Fibroblast of skin of back (primary cell): ENCODE measurements around the gene WNT2B.

Experiments
- DNase-seq: peaks from one replicate; pipeline ENCODE4 v3.0.0-alpha.2; 2013

Gene WNT2B

DNA sequence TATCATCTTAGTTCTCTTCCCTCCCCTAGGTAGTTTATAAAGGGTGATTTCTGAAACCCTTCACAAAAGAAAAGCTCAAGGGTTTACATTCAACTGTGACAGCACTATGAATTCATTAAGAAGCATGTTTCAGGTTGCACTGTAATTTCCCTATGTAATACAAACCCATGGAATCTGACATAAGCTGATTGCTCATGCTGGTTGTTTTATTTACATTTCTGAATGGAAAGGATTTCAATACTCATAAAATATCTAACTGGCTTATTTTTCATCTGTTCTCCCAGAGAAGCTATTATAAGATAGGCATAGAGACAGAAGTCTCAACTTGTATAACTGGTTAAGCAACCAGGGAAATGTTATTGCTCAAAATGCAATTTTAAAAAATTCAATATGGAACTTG, 20.5 kb downstream of the WNT2B start:
- peak; percentile 79 for DNase-seq

DNA sequence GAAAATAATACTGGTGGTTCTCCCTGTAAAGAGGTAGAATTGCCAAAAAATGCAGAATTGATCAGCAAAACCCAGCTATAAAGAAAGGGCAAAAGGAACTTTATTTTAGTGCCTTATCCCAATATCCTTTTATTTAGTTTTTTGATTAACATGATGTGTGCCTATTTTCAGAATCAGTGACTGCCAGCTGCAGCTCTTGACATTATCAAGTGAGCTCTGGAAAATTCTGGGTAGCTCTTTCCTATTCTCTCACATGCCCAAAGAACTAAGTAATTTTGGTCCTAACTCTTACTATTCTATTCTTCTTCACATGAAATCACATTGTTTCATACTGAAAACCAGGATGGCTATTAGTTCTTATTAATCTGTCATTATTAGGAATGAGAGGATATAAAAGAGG, 22.1 kb downstream of the WNT2B start:
- no peak for DNase-seq

DNA sequence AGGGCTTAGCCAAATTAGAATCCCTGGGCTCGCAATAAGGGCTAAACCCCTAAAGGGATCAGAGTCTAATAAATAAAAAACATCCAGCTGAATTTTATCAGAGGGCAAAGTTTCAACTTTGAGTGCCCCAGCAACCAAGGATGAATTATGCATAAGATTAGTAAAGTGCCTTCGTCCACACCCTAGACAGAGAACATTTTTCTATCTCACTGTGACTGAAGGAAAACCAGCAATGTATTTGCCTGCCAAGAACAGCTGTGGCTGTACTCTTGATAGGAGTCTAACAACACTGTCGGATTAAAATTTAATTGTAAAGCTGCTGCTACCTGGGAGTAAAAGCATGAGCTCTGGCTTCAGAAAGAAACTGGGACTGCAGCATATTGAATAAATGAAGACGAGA, 23.3 kb downstream of the WNT2B start:
- no peak for DNase-seq

DNA sequence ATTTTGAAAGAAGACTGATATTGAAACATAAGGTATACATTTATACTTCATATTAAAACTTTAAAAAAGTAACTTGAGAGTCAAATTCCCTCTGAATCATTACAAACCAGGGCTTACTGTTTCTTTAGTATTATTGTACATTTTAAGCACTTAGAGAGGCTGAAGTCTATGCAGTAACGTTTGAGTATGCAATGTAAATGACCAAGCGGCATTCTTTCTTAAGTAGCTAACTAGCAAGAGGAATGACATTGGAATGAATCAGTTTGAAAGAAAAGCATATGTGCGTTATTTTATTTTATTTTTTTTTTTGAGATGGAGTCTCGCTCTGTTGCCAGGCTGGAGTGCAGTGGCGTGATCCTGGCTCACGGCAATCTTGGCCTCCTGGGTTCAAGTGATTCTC, 24.3 kb downstream of the WNT2B start:
- DNase-seq, result peak; percentile 95

DNA sequence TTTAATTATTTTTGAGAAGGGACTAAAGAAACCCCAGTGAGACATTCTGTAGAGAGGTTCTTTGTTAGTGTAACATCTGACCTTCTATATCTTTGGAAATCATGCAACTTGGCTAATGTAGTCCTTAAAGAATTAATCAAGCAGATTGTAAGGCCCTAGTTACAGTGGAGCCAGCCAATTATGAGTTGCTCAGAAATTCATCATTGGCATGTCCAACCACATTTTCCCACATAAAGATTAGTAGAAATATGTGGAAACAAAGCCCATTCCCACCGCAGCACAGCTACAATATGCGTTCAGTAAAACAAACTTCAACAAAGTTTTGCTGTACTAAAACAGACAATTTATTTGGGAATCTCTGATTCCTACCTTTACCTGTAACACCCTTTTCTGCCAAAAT, 27.8 kb downstream of the WNT2B start:
- peak; percentile 67 for DNase-seq

DNA sequence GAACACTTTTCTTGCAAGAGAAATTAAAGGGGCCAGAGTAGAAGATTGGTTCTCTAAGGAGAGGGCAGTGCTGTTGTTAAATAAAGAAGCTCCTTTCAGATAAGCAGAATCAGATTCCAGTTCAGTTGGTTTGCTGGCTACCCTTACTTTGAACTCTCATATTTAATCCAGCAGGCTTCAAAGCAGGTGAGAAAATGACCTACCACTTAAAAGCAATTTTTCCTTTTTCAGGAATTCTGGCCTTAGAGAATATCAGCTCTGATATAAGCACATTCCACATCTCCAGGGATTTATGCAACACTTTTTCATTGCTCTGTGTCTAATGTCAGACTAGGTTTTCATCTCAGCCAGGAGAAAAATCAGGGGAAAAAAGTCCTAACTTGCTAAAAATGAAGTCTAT, 28.7 kb downstream of the WNT2B start:
- no peak for DNase-seq

DNA sequence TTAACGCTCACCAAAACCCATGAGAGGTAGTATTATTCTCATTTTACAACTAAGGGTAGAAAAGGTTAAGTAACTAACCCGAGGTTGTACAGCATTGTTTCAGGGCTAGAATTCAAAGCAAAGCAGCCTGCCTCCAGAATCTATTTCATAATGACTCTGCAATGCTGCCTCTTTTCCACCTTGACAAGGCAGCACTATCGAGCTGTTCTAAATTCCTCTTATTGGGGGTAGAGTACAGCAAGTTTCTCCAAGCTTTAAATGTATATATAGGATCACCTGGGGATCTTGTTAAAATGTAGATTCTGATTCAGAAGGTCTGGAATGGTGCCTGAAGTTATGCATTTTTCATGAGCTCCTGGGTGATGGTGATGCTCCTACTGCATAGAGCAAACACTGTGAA, 30.1 kb downstream of the WNT2B start:
- DNase-seq, result no peak

DNA sequence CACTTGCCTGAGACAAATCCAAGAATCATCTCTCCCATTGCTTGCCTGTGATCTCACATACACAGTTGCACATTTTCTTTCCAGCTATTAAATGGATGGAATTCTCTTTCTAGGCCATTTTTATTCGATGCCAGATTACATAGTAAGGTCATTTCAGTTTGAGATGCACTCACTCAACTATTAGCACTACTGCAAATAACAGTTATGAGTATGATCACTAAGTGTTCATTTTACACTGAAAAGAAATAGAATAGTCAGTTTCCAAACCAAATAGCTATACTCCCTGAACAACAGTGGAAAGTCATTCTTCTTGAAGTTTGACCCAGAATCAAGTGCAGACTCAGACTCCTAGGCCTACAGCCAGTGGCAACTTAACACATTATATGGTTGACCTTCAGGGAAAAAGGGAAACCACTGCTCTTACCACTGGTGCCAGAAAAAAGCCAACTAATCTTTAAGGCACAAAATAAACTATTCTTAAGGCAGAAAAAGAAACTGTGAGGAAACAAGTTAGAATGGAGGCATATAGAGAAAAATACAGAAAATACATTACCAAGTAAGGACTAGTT, 31.5 kb downstream of the WNT2B start:
- DNase-seq, result no peak

DNA sequence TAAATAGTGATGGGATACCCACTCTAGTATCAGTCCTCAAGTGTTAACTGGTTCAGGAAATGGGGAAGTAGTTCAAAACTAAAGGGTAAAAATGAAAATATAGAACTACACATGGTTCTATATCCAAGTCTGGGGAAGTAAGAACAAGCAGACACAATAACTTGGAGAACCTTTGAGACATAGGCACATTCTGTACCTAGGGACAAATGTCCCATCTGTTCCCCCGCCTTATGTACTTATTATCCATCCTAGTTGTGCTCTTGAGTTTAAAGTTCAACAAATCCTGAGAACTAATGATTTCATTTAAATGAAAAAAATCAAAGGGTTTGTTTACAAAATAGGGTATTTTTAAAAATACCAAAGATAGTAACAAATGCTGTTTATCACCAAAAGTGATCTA, 32.5 kb downstream of the WNT2B start:
- no peak for DNase-seq

DNA sequence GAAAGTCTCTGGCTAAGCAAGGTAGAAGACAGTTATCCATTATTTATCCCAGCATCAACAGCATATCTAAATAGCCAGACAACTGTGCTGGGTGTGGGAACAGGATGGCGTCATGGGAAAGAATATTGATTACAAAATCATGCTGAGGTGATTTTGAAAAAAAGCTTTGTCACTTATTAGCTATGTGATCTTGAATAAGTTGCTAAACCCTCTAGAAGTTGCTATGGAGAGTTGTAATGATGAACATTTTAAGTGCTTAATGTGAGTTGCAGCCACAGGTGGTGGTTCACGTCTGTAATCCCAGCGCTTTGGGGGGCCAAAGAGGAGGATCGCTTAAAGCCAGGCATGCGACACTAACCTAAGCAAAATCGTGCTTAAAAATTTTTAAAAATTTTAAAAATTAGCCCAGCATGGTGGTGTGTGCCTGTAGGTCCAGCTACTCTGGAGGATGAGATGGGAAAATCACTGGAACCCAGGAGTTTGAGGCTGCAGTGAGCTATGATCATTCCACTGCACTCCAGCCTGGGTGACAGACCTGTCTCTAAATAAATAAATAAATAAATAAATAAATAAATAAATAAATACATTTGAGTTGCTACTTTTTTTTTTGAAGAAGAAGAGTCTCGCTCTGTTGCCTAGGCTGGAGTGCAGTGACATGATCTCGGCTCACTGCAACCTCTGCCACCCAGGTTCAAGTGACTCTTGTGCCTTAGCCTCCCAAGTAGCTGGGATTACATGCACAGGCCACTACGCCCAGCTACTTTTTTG, 33.6 kb downstream of the WNT2B start:
- no peak for DNase-seq

DNA sequence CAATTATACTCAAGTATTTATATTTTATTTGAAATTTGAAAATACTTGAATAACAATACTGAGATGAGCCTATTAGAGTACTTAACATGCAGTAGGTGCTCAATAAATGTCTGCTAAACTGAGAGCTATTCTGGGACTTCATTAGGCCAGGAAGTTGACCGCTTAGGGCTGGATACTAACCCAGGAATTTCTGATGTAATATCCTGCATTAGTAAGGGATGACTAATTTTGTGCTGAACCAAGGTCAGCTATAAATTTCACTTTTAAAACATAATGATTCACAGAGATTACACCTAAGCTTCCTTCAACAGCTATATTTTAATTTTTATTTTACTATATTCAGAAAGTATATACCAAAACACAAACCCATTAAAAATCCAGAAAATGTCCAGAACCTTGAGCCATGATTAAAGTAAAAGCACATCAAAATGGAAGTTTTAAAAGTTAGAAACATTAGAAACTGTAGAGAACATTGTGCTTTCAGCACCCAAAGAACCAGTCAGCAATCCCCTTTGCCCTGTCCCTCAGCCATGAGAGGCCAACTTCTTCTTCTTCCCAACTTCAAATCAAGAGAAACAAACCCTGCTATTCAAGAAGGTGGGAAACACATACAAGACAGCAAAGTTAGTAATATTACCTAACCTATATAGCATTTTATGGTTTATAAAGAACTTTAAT, 35.4 kb downstream of the WNT2B start:
- DNase-seq, result peak; percentile 95

DNA sequence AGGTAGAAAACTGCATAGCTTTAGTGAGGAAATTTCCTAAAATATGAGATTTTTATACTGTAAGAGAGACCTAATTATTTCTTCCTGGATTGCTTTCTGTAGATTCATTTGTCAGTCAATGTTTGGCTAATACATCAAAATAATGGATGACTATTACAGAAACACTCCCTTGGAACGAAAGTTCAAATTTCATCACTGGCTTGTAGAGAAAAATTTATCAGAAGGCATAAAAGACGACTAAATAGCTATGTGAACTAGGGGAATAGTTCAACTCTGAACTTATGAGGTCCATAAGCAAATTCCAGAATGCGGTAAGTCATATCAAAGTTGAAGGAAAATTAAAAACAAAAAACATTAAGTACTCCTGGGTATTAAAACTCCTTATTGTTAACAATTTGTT, 36.0 kb downstream of the WNT2B start:
- peak; percentile 63 for DNase-seq

DNA sequence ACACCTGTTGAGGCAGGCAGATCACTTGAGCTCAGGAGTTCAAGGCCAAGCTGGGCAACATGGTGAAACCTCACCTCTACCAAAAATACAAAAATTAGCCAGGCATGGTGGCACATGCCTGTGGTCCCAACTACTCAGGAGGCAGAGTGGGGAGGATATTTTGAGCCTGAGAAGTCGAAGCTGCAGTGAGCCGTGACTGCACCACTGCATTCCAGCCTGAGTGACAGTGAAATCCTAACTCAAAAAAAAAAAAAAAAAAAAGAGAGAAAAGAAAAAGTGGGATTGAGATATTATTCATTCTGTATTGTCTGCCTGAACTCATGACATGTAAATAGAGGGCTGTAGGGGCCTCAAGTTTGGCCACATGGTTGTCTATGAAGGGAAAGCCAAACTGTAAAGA, 37.3 kb downstream of the WNT2B start:
- DNase-seq, result peak; percentile 77

DNA sequence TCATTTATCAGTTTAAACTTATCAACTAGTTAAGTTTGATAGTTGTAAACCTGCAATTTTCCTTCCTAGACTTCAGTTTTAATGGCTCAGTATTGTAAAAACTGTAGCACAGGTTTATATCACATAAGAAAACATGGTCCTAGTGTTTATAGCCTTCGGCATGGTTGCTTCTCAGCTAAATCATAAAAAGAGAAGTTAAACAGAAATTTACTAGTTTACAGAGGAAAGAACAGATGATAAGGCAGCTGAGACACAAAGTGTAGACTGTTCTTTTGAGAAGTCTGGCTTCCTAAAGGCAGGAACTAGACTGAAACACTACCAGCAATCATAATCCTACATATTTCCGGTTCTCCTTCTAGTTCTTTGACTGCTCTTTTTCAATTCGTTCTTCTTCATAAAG, 39.8 kb downstream of the WNT2B start:
- DNase-seq, result no peak

DNA sequence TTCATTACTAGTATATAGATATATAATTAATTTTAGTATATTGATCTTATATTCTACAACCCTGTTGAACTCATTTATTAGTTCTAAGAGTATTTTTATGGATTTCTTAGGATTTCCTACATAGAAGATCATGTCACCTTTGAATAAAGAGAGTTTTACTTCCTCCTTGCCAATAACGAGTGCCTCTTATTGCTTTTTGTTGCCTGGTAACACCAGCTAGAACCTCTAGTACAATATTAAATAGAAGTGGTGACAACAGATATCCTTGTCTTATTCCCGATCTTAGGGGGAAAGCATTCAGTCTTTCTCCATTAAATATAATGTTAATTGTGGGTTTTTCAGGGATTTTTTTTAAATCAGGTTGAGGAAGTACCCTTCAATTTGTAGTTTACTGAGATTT, 40.8 kb downstream of the WNT2B start:
- DNase-seq, result no peak

DNA sequence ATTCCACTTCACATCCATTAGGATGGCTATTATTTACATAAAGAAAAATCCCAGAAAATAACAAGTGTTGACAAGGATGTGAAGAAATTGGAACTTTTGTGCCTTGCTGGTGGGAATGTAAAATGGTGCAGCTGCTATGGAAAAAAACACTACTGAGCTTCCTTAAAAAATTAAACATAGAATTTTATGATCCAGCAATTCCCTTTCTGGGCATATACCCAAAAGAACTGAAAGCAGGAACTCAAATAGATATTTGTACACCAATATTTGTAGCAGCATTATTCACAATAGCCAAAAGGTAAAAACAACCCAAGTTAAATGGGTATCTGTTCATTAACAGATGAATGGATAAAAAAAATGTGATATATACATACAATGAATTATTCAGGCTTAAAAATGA, 45.6 kb downstream of the WNT2B start:
- DNase-seq, result no peak

DNA sequence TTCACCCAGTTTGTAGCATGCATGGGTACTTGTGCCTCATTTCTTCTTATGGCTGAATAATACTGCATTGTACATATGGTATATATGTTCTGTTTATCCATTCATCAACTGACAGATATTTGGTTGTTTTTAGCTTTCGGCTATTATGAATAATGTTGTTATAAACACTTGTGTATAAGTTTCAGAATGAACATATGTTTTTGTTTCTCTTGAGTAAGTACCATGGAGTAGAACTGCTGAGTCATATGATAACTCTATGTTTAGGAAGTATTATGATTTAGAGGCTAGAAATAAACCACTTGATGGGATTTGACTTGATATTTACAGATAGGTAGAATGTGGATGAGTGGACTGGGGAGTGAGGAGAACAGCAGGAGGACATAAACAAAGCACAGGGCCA, 48.6 kb downstream of the WNT2B start:
- DNase-seq, result no peak

DNA sequence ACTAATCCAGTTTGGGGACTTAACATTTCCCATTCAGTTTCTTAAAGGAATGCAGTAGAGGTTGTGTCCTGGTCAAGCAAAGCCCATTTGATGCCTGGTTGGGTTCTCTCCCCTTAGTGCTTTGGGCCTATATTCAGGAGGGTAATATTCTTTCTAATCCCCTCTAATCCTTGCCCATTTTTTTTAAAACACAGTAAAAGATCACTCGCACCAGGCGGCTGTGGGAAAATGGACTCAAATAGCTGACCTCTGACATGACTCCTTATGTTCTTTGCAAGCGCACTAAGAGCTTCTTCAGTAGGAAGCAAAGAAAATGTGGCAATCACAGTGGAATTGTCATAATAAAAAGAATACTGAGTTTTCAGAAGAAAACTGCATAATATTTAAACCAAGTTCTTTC, 49.9 kb downstream of the WNT2B start:
- DNase-seq, result no peak

DNA sequence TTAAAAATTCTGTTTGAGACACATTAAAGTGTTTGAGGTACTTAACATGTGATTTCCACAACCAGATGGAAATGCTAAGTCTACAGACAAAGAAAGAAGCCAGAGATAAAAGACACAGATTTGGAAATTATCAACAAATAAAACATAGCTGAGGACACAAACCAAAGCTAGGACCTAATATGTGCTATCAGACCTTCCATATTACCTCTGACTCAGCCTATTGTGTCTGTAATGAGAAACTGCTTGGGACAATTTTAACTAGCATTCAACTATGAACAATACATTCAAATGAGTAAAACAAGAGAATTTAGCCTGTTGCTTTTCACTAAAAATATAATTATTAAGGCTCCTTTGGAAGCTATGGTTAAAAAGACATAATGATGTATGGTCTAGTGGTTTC, 54.6 kb downstream of the WNT2B start:
- DNase-seq, result no peak

DNA sequence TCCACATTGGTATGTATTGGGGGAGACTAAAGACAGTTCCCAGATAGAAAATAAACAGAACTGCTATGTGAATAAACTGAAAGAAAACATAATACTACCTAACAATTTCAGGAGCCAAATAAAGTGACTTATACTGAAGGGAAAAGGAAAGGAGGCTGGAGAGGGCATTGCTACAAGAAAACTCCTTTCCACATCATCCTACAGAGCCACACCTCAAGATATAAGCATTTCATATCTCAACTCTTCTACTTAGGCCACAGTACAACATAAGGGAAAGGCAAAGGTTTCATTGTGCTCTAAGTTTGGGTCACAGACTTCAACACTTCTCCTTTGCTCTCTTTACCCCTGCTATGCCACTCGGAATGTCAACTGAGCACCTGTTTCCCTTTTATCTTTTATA, 55.3 kb downstream of the WNT2B start:
- DNase-seq, result no peak

DNA sequence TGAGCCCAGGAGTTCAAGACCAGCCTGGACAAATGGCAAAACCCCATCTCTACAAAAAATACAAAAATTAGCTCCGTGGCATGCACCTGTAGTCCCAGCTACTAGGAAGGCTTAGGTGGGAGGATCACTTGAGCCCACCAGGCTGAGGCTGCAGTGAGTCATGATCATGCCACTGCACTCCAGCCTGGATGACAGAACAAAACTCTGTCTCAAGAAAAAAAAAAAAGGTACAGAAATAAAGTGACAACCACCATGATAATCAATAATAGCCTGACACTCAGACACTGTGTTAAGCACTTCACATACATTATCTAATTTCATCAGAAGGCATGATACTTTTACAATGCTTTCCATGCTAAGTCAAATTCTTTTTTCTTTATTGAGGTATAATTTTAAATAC, 57.0 kb downstream of the WNT2B start:
- no peak for DNase-seq

DNA sequence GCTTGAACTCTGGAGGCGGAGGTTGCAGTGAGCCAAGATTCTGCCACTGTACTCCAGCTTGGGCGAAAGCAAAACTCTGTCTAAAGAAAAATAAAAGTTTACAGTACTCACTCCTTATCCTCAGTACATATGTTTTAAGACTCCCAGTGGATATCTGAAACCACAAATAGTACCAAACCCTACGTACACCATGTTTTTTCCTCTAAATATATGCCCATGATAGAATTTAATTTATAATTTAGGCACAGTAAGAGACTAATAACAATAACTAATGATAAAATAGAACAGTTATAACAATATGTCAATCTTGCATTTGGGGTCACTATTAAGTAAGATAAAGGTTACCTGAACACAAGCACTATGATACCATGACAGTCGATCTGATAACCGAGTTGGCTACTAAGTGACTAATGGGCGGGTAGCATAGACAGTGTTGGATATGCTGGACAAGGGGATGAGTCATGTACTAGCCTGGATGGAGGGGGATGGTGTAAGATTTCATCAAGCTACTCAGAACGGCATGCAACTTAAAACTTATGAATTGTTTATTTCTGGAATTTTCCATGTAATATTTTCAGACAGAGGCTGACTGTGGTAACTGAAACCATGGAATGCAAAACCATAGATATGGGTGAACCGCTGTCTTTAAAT, 66.5 kb downstream of the WNT2B start:
- peak; percentile 87 for DNase-seq

DNA sequence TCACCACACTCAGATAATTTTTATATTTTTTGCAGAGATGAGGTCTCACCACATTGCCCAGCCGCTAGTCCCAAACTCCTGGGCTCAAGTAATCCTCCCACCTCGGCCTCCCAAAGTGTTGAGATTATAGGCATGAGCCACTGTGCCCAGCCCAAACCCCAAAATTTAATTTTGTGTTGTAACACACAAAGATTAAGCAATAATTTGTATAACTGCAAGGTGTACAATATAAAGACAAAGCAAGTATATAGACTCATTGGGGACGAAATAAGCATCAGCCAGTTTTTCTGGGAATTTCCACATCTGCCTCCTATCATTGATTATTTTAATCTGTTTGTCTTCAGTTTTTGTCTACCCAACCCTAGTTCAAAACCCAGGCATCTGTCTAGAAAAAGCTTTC, 67.5 kb downstream of the WNT2B start:
- no peak for DNase-seq
